Neural crest cell (in vitro differentiated cells): ENCODE results near the gene SPRY2. TPM values are rescaled to one million over a fixed set of nuclear protein-coding genes. Genes with fewer than 3 reads are reported as not detected.

ENCODE experiments used
- DNase-seq: peaks from one replicate; pipeline ENCODE4 v3.0.0; 2021; ENCODE audit warnings: low read depth, mixed read lengths, low spot score
- H3K27ac Mint-ChIP-seq: one replicate; pipeline ENCODE4 v1.8.0; 2021; ENCODE audit warnings: mild to moderate bottlenecking, mixed read lengths; ENCODE audit not compliant: unreplicated experiment
- H3K27me3 Mint-ChIP-seq: 2 replicates; pipeline ENCODE4 v1.8.0; 2021; ENCODE audit warnings: low read depth, mild to moderate bottlenecking, mixed read lengths
- H3K36me3 Mint-ChIP-seq: 2 replicates; pipeline ENCODE4 v1.8.0; 2021; ENCODE audit warnings: low read depth, mild to moderate bottlenecking, mixed read lengths
- H3K4me1 Mint-ChIP-seq: 2 replicates; pipeline ENCODE4 v1.8.0; 2021; ENCODE audit warnings: mixed read lengths
- H3K4me3 Mint-ChIP-seq: one replicate; pipeline ENCODE4 v1.8.0; 2021; ENCODE audit warnings: mild to moderate bottlenecking, mixed read lengths
- H3K9me3 Mint-ChIP-seq: 2 replicates; pipeline ENCODE4 v1.8.0; 2021; ENCODE audit warnings: mixed read lengths
- total RNA-seq: library from RNA; stranded (reverse); gene quantifications from 2 replicates; pipeline ENCODE4 v1.2.1, GENCODE V29; 2021
- TF ChIP-seq, protein P1 (sequence below): fragments of 200-600 bp; sonication (generic); conservative IDR thresholded peaks from 2 replicates; pipeline ENCODE4 v1.5.0; 2021; ENCODE audit warnings: antibody characterized with exemption, mild to moderate bottlenecking

Gene SPRY2
- total RNA-seq, 1 donor from 2014 or later = 106 TPM

DNA sequence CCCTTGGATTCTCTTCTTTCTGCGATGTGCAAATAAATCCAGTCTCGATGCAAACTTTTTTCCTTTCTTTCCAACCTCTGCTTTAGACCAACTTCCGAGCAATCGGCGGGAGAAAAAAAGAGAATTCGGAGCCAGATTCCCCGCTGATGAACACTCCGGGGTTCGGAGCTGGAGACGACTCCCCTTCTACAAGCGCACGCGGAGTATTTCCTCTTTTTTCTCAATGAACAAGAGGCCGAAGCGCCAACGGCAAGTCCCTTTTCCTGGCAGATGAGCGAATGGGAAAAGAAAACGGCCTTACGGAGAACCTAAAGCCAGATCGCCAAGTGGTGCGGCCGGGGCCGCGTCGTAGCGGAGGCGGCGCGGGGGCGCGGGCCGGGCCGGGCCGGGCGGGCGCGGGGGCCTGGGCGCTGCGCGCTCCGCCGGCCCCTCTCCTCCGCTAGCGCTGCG, 250 bp downstream of the SPRY2 start:
- Mint-ChIP-seq H3K27me3 (peaks cover 14% of the 10 kb centered on the region), H3K9me3 (no peaks in the 10 kb centered on the region), H3K4me1 (peaks cover 52% of the 10 kb centered on the region), H3K36me3 (peaks cover 22% of the 10 kb centered on the region), H3K4me3 (no peak overlapping the region), H3K27ac (peak overlapping the region; percentile 99)
- no peak for DNase-seq
- TF ChIP-seq, protein P1, sequence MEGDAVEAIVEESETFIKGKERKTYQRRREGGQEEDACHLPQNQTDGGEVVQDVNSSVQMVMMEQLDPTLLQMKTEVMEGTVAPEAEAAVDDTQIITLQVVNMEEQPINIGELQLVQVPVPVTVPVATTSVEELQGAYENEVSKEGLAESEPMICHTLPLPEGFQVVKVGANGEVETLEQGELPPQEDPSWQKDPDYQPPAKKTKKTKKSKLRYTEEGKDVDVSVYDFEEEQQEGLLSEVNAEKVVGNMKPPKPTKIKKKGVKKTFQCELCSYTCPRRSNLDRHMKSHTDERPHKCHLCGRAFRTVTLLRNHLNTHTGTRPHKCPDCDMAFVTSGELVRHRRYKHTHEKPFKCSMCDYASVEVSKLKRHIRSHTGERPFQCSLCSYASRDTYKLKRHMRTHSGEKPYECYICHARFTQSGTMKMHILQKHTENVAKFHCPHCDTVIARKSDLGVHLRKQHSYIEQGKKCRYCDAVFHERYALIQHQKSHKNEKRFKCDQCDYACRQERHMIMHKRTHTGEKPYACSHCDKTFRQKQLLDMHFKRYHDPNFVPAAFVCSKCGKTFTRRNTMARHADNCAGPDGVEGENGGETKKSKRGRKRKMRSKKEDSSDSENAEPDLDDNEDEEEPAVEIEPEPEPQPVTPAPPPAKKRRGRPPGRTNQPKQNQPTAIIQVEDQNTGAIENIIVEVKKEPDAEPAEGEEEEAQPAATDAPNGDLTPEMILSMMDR = no peak

DNA sequence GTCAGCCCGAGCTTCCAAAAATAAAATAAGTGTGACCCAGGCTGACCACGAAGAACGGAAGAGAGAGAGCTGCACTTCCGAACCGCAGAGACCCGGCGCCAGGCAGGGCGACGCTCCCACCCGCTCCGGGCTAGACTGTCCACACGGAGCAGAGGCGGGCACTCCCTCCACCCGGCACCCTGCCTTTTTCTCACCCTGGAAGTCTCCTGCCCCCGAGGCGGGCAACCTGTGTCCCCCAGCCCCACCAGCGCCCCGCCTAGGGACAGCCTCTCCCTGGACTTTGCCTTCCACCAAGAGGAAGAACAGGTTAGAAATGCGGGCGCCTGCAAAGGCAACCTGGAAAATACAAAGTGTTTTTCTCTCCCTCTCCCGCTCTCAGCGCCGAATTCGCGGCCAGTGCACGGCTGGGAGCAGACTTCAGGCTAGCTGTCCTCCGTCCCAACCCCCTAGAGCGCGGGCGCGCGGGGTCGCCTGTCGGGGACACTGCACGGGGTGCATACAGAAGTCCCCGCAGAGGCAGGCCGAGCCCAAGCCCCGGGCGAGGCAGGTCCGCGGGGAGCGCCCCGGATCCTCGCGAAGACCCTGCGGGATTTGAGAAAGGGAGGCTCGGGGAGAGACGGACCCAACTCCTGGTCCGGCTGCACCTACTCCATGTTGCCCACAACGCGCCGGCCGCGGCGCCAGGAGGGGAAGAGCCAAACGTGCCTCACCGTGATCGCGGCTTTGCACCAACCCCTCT, 845 bp downstream of the SPRY2 start:
- H3K27me3 Mint-ChIP-seq = peaks cover 14% of the 10 kb centered on the region
- peaks cover 48% of the 10 kb centered on the region for H3K4me1 Mint-ChIP-seq
- peak; percentile 32 for DNase-seq
- TF ChIP-seq, protein P1 = no peak
- H3K36me3 Mint-ChIP-seq = peaks cover 23% of the 10 kb centered on the region
- no peak overlapping the region for H3K4me3 Mint-ChIP-seq
- no peaks in the 10 kb centered on the region for H3K9me3 Mint-ChIP-seq
- peak overlapping the region; percentile 99 for H3K27ac Mint-ChIP-seq

DNA sequence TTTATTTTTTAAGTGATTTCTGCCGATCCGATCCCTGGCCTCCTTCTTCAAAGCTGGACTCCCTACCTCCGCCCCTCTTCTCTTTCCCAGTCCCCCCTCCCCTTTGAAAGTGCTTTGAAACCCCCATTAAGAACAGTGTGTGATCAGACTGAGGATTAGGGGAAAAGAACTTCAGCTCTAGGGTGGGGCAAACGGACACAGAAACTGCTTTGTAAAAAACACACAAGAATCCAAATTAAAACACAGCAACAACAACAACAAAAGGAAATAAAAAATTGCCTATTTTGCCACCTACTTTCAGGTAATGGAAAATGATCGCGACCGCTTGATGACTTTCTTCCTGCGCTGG, 1.4 kb downstream of the SPRY2 start:
- DNase-seq = no peak
- Mint-ChIP-seq H3K27me3 (peaks cover 14% of the 10 kb centered on the region), H3K9me3 (no peaks in the 10 kb centered on the region), H3K4me1 (peaks cover 49% of the 10 kb centered on the region), H3K27ac (no peak overlapping the region), H3K4me3 (no peak overlapping the region), H3K36me3 (peaks cover 28% of the 10 kb centered on the region)
- TF ChIP-seq, protein P1 = no peak

DNA sequence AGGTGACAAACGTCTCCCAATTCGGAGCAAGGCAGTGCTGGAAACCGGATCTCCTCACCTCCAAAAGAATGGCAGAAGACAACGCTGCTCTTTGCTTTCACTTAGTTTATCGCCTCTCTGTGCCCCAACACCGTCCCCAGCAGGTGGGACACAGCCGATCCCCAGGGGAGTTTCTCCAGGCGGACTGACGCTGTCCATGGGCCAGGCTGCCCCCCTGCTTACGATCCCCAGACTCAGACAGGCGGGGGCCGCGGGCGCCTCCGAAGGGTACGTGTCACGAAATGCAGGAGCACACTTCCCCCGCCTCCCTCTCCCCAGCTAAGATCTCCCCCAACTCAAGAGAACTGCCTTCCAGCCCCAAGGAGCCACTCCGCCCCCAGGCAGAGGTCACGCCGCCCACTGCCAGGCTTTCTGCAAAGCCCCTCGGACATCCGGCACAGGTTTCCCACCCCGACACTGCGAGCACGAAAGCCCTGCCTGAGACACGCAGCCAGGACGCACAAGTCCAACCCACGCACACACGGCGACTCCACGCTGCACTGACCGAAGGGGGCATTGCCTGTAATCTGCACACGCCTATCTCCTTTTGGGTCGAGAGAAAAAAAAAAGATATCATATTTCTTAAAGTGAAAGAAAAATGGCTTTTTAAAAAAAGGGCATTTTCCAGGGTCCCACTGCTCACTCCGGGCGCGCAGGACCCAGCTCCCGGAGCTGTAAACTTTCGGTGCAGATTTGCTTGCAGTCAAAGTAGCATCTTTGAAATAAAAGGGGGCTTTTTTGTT, 2.0 kb downstream of the SPRY2 start:
- TF ChIP-seq, protein P1 = peak; percentile 31
- no peak overlapping the region for H3K27ac Mint-ChIP-seq
- DNase-seq = peak; percentile 65
- H3K4me3 Mint-ChIP-seq = no peak overlapping the region
- H3K9me3 Mint-ChIP-seq = no peaks in the 10 kb centered on the region
- H3K4me1 Mint-ChIP-seq = peaks cover 50% of the 10 kb centered on the region
- peaks cover 14% of the 10 kb centered on the region for H3K27me3 Mint-ChIP-seq
- peaks cover 32% of the 10 kb centered on the region for H3K36me3 Mint-ChIP-seq

DNA sequence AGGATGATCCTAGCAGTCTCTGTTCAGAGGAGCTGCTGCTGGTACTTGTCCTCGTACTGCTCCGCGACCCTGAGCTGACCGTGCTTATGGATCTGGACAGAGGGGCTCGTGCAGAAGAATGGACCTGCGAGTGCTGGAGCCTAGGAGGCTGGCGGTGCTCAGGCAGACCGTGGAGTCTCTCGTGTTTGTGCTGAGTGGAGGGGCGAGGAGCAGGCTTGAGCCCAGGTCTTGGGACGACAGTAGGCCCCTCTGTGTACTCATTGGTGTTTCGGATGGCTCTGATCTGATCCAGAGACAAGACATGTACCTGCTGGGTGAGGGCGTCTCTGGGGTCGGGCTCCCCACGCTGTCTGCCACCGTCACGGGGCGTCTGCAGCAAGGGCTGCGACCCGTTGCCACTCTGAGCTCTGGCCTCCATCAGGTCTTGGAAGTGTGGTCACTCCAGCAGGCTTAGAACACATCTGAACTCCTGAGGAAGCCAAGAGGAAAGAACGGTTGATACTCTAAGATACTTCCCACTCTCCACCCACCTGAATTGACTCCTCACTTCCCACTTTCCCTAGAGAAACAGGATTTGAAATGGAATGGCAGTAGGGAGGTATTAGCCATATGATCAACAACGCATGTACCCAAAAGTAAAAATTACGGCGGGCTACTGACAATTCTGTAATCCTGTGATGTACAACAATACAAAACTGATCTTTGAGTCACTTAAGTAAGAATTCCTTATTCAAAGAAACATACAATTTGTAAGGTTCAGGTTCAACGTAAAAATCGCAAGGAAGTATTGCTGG, 3.4 kb downstream of the SPRY2 start:
- Mint-ChIP-seq H3K27me3 (peaks cover 14% of the 10 kb centered on the region), H3K4me3 (no peak overlapping the region), H3K9me3 (no peaks in the 10 kb centered on the region), H3K36me3 (peaks cover 35% of the 10 kb centered on the region), H3K27ac (no peak overlapping the region), H3K4me1 (peaks cover 41% of the 10 kb centered on the region)
- TF ChIP-seq, protein P1 = no peak
- DNase-seq = no peak
